ENCODE measurements around the gene SEMA5B. TPM values are rescaled to one million over a fixed set of nuclear protein-coding genes. Genes with fewer than 3 reads are reported as not detected.

SEMA5B gene
- total RNA-seq, 1 donor from 2014 or later = 21.1 TPM

DNA sequence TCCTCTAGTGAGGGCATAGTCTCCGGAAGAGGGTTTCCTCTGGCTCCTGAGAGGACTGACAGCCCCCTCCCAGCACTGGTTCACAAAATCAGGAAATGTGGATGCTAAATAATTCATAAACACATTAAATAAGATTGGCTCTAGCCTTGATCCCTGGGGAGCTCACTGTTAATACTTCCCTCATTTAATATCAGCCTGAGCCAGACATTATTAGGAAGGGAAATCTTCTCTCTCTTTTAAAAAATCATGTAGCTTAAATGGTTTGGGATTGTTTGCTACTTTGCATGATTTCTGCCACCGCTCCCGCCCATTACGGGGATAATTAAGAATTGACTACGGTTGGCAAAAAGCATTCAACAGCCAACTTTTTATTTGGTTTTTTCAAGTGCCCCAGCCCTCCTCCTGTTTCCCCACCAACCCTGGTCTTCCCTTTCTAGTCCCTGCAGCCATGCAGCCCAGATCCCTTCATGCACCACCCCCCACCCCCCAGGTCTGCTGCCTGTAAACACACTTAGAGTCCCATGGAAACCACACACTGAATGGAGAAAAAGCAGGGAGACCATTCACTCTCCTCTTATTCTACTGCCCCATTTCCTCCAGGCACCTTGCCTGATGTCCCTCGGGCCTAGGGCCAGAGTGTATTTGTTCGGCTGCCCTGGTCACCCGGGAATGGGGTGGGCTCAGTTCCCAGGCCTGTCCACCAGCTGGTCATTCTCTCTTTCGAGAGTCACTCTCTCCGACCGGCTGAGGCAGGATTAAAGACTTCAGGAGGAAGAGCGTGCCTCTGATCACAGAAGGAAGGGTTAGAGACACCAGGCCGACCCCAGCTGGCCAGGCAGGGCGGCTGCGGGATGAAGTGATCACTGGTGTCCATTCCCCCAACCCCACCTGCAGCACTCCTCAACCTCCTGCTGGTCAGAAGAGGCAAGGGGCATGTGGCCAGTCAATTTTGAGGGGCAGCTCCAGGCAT lies 45.1 kb downstream of the SEMA5B start:
- intact Hi-C loops (cut with DNase I) = loop anchor here (5.0 kb wide), 1 partner anchor 40 kb away; no protein-coding TSS in a partner anchor

DNA sequence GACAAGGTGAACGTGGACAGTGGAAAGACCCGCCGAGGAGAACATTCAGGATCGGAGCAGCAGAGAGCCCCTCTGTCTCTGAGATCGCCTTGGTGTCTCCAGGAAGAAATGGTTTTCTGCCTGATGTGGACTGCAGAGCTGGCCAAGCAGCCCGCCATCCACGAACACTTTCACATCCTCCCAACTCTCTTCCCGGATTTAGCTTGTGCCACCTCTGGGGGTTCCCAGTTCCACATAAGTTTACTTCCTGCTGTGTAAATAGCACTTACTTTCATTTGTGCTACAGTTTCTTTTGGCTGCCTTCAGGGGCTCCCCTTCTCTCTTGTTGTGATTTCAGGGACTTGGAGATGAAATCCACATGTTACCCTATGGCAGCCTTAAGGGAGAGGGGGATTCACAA lies 48.4 kb downstream of the SEMA5B start:
- intact Hi-C loops (cut with DNase I) = loop anchor here (5.0 kb wide), 1 partner anchor 48 kb away; the partner anchor contains the start of gene SEMA5B
- no peak for DNase-seq (ENCODE audit: low spot score)

More for the DNA sequence above, 45.1 kb downstream of the SEMA5B start:
- DNase-seq (ENCODE audit: low spot score) = no peak

DNA sequence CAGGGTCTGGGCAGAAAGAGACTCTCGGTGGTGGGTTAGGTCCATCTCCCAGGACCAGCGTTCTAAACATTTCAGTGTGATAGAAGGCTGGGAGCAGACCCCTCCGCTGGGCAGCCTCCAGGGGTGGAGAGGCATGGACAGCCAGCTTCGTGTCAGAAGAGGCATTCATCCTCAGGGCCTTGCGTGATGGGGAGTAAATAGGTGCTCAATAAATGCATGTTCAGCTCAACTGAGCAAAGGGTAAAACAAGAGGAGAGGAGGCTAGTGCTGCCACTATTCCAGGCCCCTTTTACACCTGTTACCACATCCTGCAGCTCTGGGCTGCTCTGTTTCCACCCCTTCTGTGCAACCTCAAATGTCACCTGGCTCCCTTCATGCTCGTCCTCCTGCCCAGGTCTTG lies 49.0 kb downstream of the SEMA5B start:
- intact Hi-C loops (cut with DNase I) = loop anchor here (5.0 kb wide), 1 partner anchor 49 kb away; the partner anchor contains the start of gene SEMA5B
- no peak for DNase-seq (ENCODE audit: low spot score)

DNA sequence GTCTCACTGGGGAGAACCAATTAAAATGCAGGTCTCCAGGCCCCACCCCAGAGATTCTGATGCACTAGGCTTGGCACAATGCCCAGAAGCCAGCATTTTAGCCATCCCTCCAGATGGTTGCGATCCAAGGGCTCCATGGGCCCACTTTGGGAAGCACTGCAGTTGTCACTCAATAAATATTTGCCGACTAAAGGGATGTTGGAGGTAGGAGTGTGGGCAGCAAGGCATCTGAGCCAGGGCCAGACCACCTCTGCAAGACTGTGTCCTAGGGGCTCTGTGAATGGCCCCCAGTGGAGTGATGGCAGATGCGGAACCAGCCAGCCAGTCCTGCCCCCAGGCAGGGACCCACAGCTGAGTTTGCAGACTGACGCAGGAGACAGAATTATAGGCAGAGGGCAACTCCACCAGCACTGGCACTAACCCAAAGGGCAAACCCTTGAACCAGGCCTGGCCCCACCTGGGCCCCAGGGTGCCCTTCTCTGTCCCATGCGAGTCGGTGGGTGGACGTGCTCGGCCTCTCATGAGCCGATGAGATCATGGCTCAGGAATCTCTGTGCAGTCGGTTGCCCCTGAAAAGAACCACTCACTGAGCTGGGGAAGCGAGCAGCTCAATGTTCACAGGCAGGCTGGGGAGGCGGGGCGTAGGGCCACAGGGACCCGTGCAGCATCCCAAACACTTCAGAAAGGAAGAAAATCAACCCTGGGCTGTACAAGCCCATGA lies 49.7 kb downstream of the SEMA5B start:
- intact Hi-C loops (cut with DNase I) = loop anchor here (5.0 kb wide), 1 partner anchor 49 kb away; the partner anchor contains the start of gene SEMA5B
- DNase-seq (ENCODE audit: low spot score) = peak; percentile 85

DNA sequence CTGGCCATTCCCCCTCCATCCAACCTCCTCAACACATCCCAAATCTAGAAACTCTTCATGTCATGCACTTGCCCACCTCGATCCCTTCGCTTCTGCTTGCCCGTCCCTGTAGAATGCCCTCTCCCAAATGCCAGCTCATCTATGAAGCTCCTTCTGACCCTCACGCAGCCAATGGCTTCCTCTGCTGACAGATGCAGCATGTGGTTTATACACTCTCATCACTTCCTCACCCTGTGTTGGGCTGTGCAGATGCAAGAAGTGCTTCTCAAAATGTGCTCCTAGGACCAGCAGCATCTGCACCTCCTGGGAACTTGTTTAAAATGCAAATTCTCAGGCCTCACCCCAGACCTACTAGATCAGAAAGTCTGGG lies 51.7 kb downstream of the SEMA5B start:
- no peak for DNase-seq (ENCODE audit: low spot score)
- intact Hi-C loops (cut with DNase I) = loop anchor here (5.0 kb wide), 1 partner anchor 51 kb away; the partner anchor contains the start of gene SEMA5B

DNA sequence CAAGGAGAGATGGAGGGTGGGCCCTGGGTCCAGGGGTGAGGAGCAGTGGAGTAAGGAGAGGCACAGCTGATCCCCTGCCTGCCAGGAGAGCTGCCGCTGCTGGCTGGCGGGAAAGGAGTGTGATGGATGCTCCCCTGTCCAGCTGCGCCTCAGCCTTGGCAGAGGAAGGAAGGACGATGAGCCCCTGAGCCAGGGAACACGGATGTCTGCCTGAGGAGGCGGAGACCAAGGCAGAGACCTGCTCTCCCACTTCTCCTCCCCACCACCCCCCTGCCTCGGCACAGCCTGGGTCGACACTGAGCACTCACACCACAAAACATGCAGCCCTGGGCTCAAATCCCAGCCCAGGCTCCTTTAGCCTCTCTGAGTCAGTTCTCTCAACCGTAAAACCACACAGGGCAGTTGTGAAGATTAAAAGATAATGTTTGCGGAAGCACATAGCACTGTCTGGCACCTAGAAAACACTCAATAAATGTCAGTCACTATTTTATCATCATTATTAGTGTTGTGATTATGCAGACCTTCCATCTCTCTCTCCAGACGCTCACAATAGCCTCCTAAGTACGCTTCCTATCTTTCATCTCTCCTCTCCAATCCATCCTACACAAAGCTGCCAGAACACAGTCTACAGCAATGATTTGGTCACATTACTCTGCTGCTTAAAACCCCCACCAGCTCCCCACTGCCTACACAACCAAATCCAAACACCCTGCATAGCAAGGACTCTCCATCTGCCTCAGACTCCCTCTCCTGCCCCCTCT lies 52.2 kb downstream of the SEMA5B start:
- DNase-seq (ENCODE audit: low spot score) = no peak
- intact Hi-C loops (cut with DNase I) = loop anchor here (5.0 kb wide), 1 partner anchor 52 kb away; the partner anchor contains the start of gene SEMA5B

DNA sequence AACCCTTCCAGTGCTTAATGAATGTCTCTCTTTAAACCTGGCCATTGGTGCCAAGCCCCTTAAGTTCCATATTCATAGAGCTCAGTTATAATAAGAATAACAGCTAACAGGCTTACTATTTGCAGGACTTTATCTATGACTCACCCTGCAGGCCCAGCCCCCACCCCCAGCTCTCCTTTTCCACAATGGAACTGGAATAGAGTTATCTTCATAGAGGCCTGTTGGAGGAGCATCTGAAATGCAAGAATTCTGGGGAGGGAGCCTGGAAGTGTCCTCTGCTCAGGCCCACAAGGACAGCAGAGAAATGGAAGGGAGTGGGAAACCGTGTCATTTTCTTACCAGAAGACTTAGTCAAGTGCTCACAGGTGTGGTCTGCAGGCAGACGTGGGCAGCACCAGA lies 52.8 kb downstream of the SEMA5B start:
- intact Hi-C loops (cut with DNase I) = loop anchor here (1.0 to 5.0 kb wide), 2 partner anchors 18 to 53 kb away; partner anchors contain the start of gene SEMA5B
- DNase-seq (ENCODE audit: low spot score) = peak; percentile 88

DNA sequence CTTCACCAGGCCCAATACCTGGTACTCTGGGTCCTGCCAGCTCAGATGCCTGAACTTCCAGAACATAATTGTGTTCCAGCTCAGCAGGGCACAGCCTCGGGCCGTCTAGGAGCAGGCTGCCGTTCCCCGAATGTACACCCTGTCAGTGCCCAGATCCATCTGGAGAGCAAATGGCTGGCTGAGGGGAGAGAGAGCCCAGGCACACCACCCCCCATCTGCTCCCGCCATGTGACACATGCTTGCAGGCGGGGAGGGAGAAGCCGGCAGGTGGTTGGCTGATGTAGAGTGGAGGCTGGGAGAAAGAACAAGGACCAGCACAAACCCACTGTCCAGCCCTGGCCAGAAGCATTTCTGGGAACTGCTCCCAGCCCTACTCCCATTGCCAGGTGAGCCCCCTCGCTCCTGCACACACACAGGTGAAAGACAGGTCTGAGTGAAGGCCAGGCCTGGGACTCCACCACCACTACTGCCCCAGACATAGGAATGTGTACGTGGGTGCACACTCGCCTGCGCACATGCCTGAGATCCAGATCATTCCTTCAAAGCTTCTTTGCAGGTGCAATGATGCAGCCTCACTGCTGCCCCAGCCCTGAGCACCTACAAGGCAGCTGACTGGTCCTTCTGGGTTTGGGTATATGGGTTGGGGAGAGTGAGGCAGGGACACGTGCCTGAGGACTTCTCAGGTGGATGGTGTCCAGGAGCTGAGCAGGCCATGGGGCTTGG lies 53.5 kb downstream of the SEMA5B start:
- intact Hi-C loops (cut with DNase I) = loop anchor here (1.0 kb wide), 1 partner anchor 18 kb away; no protein-coding TSS in a partner anchor
- DNase-seq (ENCODE audit: low spot score) = peak; percentile 86

DNA sequence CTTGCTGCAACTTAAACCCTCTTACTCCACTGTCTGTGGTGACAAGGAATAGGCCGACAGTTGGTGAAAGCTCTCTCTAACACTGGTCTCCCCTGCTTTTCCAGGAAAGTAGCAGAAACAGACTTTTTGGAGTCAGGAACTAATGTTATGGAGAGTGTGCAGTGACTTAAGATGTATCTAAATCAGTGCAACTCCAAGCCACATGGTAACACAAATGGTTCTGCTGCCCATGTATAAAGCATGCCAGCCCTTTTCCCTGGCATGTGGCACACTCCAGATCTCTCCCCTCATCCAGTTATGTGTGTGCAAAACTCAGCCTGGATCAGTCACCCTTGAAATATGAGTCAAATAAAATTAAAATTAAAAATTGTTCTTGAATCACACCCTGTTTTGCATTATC lies 55.4 kb downstream of the SEMA5B start:
- DNase-seq (ENCODE audit: low spot score) = no peak
- intact Hi-C loops (cut with DNase I) = no loop called here

DNA sequence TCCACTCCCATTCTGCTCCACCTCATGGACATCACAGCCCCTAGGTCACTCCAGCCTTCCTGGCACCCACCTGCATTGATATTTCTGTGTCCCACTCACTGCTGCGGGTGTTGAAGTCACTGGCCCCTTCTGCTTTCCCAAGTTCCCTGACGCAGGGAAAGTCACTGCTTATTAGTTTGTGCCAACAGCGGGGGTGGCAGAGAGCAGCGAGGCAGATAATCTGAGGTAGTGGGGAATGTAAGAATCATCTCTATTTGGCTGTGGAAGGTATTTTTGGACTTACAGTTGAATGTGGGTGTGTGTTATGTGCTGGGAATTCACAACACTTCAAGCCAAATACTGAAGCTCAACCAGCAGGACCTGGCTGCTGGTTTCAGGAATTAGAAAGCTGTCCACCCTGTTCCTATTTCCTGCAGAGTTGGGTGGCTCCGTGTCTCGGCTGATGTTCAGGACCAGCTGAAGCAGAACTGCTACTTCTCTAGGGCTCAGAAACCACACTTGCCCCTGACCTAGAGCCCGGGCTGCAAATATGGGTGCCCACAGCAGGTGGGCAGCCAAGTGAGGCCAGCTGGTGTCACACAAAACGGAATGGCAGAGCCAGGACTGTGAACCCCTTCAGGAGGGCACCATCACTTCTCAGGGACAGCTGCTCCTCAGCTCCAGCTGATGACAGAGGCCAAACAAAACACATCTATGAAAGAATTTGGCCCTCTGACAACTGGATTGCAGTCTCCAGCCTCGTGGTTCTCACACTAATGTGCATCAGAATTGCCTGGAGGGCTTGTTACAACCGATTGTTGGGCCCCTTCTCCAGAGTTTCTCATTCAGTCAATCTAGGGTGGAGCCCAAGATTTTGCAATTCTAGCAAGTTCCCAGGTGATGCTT lies 57.7 kb downstream of the SEMA5B start:
- intact Hi-C loops (cut with DNase I) = loop anchor here (1.0 kb wide), 1 partner anchor 13 kb away; no protein-coding TSS in a partner anchor
- DNase-seq (ENCODE audit: low spot score) = no peak

DNA sequence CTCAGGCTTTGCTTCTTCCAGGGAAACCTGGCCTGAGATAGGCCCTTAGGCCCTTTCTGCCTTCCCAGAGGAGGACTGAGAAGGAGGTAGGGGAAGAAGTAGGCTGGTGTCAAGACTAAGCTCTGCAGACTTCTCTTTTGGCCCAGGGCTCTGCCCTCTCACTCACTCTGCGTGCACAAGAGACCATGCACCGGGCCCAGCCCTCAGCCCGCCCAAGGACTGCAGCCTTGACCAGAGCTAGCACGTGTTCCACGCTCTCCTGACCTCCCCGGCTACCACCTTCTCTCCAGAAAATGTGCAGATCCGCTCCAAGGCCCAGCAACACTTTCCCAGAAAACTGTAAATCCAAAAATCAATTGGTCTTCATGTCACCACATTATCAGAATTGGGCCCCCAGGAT lies 59.8 kb downstream of the SEMA5B start:
- intact Hi-C loops (cut with DNase I) = no loop called here
- no peak for DNase-seq (ENCODE audit: low spot score)

DNA sequence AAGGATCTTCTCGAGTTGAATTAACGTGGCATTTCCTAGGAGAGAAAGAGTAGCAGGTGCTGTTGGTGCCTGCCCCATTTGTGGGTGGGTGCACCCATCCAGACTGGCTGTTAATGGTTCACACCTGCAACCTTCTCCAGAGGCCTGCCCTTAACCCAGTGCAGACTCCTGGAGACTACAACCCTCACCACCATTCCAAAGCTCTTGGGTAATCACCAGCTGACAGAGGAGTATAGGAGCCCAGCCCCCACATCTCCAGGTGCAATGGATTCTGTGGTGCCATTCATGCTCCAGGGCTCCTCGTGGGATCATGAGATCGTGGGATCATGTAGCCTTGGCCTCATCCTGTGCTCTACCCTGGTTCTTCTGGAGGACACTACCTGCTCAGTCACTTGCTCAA lies 60.2 kb downstream of the SEMA5B start:
- DNase-seq (ENCODE audit: low spot score) = no peak
- intact Hi-C loops (cut with DNase I) = no loop called here

DNA sequence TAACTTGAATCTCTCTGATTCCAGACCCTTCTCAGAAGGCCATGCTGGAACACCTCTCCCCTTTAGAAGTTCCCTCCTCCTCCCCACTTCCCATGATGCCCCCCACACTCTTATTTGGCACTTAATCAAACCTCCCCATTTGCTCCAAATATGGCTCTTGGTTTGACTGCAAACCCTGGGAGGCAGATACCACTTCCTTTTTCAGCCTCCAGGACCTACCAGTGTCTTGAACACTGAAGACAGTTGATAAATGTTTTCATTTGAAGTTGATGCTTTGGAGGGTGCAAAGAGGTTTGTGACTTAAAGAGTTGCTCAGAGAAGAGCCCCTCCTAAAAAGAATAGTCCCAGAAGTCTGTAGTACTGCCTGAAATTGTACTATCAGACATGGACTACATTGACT lies 61.5 kb downstream of the SEMA5B start:
- DNase-seq (ENCODE audit: low spot score) = no peak
- intact Hi-C loops (cut with DNase I) = no loop called here

DNA sequence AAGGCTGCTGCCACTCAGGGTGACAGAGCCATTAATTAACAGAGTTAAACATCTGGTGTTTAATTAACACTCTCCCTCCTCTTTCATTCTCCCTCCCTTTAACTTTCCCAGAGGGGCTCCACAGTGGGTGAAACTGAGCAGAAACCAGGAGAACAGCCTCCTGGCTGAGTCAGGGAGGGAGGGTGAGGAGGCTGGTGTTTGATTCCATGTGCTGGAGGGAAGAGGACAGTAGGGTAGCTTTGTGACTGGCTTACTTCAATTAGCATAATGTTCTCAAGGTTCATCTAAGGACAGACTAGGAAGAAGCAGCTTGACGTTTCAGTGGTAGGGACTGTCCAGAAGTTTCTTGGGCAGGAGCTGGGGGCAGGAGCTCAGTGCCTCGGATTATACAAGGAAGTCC lies 62.8 kb downstream of the SEMA5B start:
- no peak for DNase-seq (ENCODE audit: low spot score)
- intact Hi-C loops (cut with DNase I) = no loop called here

DNA sequence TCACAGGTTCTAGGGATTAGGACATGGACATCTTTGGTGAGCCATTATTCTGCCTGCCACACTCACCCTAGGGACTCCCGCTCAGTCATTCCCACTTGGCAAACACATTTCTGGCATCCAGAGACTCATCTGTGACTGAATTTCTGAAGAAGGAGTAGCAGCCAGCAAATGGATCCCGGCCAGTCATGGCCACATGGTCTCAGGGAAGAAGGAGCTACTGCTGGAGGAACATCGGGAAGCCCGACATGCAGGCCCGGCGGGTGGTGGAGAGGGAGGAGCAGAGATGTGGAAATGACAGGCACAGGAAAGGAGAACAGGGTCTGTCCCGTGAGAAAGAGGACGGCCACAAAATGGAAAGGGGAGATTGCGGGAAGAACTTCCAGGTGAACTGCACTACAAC lies 65.4 kb downstream of the SEMA5B start:
- no peak for DNase-seq (ENCODE audit: low spot score)
- intact Hi-C loops (cut with DNase I) = no loop called here

DNA sequence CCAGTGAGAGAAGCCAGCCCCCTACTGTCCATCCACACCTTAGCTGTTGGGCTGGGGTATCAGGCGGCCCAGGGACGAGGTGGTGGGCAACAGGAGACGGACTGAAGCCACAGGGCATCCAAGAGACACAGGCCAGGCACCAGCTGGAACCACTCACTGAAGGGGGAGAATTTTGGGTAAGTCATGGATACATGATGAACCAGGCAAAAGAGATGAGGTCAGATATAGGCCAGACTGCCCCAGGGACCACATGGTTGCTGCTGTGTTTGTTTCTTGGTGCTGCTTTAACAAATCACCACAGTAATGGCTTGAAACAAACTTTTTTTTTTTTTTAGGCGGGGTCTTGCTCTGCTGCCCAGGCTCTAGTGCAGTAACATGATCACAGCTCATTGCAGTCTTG lies 66.4 kb downstream of the SEMA5B start:
- DNase-seq (ENCODE audit: low spot score) = no peak
- intact Hi-C loops (cut with DNase I) = no loop called here

DNA sequence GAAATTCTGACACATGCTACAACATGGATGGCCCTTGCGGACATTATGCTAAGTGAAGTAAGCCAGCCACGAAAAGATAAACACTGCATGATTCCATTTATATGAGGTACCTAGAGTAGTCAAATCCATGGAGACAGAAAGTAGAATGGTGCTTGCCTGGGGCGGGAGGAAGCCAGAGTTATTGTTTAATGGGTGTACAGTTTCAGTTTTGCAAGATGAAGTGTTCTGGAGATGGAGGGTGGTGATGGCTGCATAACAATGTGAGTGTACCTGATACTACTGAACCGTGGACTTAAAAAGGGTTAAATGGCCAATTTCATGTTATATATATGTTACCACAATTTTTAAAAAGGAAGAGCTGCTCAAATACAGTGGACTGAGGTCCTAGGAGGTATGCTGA lies 66.9 kb downstream of the SEMA5B start:
- DNase-seq (ENCODE audit: low spot score) = no peak
- intact Hi-C loops (cut with DNase I) = no loop called here

DNA sequence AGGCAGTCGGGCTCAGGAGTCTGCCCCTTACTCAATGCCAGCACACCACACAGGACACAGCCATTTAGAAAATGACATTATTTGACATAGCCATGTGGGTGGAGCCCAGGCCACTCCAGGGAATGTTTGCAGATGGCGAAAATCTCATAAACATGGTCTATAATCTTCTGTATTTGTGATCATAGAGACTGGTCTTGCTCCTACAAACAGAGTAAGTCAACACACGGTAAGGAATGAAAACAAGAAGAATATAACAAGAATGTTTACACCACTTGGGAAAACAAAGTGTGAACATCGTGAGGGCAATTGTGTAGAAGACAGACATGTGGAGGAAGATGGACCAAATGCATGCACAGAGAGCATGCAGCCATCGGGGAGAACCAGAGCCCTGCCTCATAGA lies 68.2 kb downstream of the SEMA5B start:
- DNase-seq (ENCODE audit: low spot score) = no peak
- intact Hi-C loops (cut with DNase I) = no loop called here

Measured in cardiac septum (tissue), 1 donor.